Stimulated activated effector memory CD8-positive, alpha-beta T cell treated with anti-CD3 and anti-CD28 coated beads, Interleukin-12 subunit alpha, Interleukin-12 subunit beta, amount 100 ng/mL, for 72 hours (primary cell): ENCODE results near the gene PAK3.

Experiments used
- ATAC-seq: fragments of 150-1000 bp; cut with Tn5 transposase; 2 replicates; pipeline ENCODE4 v1.10.0; 2021
- DNase-seq, 2 donors: peaks; one replicate each; pipeline ENCODE4 v3.0.0; 2021 to 2022; ENCODE audit warnings: low spot score in 2 of 2
- H3K27ac Mint-ChIP-seq: one replicate; pipeline ENCODE4 v1.8.0; 2022; ENCODE audit warnings: mild to moderate bottlenecking, mixed read lengths
- H3K36me3 Mint-ChIP-seq: one replicate; pipeline ENCODE4 v1.8.0; 2022; ENCODE audit warnings: mild to moderate bottlenecking, mixed read lengths
- H3K4me1 Mint-ChIP-seq: one replicate; pipeline ENCODE4 v1.8.0; 2022; ENCODE audit warnings: mixed read lengths
- H3K4me3 Mint-ChIP-seq: one replicate; pipeline ENCODE4 v1.8.0; 2022; ENCODE audit warnings: mild to moderate bottlenecking, mixed read lengths
- H3K9me3 Mint-ChIP-seq: one replicate; pipeline ENCODE4 v1.8.0; 2022; ENCODE audit warnings: mixed read lengths

PAK3 gene

GRCh38 chrX:111116666-111117065 lies 20.7 kb downstream of the PAK3 start:
- H3K27ac Mint-ChIP-seq, result no peak overlapping the region
- no peaks in the 10 kb centered on the region for H3K4me1 Mint-ChIP-seq
- ATAC-seq, result peak; percentile 63
- no peaks in the 10 kb centered on the region for H3K9me3 Mint-ChIP-seq
- no peak for DNase-seq
- peak overlapping the region; percentile 48 for H3K4me3 Mint-ChIP-seq
- no peaks in the 10 kb centered on the region for H3K36me3 Mint-ChIP-seq

- Mint-ChIP-seq H3K27ac (no peak overlapping the region), H3K4me1 (peaks cover 6% of the 10 kb centered on the region), H3K4me3 (no peak overlapping the region), H3K36me3 (no peaks in the 10 kb centered on the region), H3K9me3 (no peaks in the 10 kb centered on the region)
- ATAC-seq, result no peak
- no peak for DNase-seq
Observed at GRCh38 chrX:111119341-111119740, 23.4 kb downstream of the PAK3 start.

DNA sequence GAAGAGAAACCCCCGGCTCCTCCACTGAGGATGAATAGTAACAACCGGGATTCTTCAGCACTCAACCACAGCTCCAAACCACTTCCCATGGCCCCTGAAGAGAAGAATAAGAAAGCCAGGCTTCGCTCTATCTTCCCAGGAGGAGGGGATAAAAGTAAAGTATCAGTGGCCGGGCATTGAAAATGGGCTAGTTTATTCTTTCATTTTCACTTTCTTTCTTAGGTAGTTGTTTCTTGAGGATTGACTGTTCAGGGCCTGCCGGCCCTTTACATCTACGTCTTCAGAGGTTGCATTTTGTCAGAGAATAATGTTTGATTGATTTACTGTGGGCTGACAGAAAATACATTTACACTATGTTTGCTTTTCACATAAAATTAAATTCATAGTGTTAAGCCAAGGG lies 27.1 kb downstream of the PAK3 start:
- peak in 1 of 2 donors; percentile 46 for DNase-seq
- H3K9me3 Mint-ChIP-seq, result no peaks in the 10 kb centered on the region
- peaks cover 6% of the 10 kb centered on the region for H3K4me1 Mint-ChIP-seq
- H3K27ac Mint-ChIP-seq, result peak overlapping the region; percentile 90
- peak overlapping the region; percentile 68 for H3K4me3 Mint-ChIP-seq
- ATAC-seq, result peak; percentile 64
- no peaks in the 10 kb centered on the region for H3K36me3 Mint-ChIP-seq

GRCh38 chrX:111123606-111124179 lies 27.7 kb downstream of the PAK3 start:
- ATAC-seq (peak; percentile 88), DNase-seq (no peak)
- Mint-ChIP-seq H3K4me3 (peak overlapping the region; percentile 68), H3K4me1 (peaks cover 6% of the 10 kb centered on the region), H3K36me3 (no peaks in the 10 kb centered on the region), H3K27ac (peak overlapping the region; percentile 90), H3K9me3 (no peaks in the 10 kb centered on the region)

- H3K27ac Mint-ChIP-seq, result peak overlapping the region; percentile 90
- no peaks in the 10 kb centered on the region for H3K9me3 Mint-ChIP-seq
- H3K4me1 Mint-ChIP-seq, result peaks cover 7% of the 10 kb centered on the region
- H3K36me3 Mint-ChIP-seq, result no peaks in the 10 kb centered on the region
- DNase-seq, result no peak
- peak overlapping the region; percentile 68 for H3K4me3 Mint-ChIP-seq
- peak; percentile 76 for ATAC-seq
Observed at GRCh38 chrX:111124418-111124817, 28.4 kb downstream of the PAK3 start.

- Mint-ChIP-seq H3K4me1 (peaks cover 15% of the 10 kb centered on the region), H3K36me3 (no peaks in the 10 kb centered on the region), H3K27ac (no peak overlapping the region), H3K4me3 (no peak overlapping the region), H3K9me3 (no peaks in the 10 kb centered on the region)
- DNase-seq (no peak), ATAC-seq (no peak)
Observed at GRCh38 chrX:111127038-111127437, 31.0 kb downstream of the PAK3 start.

GRCh38 chrX:111129921-111130320 lies 33.9 kb downstream of the PAK3 start:
- no peaks in the 10 kb centered on the region for H3K9me3 Mint-ChIP-seq
- H3K36me3 Mint-ChIP-seq, result no peaks in the 10 kb centered on the region
- H3K27ac Mint-ChIP-seq, result no peak overlapping the region
- H3K4me3 Mint-ChIP-seq, result no peak overlapping the region
- no peak for DNase-seq
- no peak for ATAC-seq
- H3K4me1 Mint-ChIP-seq, result peaks cover 16% of the 10 kb centered on the region

DNA sequence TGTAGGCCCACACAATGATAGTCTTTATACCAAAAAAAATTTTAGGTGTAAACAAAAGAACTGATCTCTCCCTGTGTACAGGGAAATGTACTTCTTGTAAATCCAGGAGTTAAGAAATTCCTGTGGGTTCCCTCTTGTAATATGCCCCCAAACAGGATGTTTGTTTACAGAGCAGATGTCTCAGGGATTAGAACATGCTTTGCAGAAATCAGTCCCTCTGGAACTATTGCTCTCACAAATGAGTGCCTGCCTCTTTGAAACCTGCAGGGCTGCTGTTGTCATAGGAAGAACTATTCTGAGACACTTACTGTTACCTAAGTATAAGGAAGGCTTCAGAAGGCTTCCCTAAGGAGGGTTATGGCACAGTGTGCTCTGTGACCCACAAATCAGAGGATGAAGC lies 35.6 kb downstream of the PAK3 start:
- Mint-ChIP-seq H3K27ac (no peak overlapping the region), H3K9me3 (no peaks in the 10 kb centered on the region), H3K36me3 (no peaks in the 10 kb centered on the region), H3K4me3 (no peak overlapping the region), H3K4me1 (peaks cover 16% of the 10 kb centered on the region)
- no peak for DNase-seq
- ATAC-seq, result no peak

DNA sequence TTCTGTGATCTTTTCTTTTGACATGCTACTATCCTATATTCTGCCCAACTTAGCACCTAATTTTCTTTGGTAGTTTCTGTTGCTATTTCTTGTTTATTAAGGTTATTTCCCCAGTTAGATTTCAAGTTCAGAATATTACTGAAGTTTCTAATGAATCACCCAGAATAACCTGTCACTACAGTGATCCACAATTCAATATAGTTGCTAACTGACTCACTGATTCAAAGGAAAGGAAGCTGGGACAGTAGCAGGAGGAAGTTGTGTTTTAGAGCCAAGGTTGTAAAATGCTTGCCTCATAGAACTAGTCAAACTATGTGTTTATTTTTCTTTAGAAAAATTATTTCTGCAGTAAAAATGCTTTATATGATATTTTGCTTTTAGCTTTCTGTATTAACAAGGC lies 37.4 kb downstream of the PAK3 start:
- Mint-ChIP-seq H3K36me3 (no peaks in the 10 kb centered on the region), H3K4me1 (peaks cover 16% of the 10 kb centered on the region), H3K27ac (no peak overlapping the region), H3K4me3 (no peak overlapping the region), H3K9me3 (no peaks in the 10 kb centered on the region)
- ATAC-seq (peak; percentile 54), DNase-seq (no peak)

- Mint-ChIP-seq H3K4me1 (peaks cover 5% of the 10 kb centered on the region), H3K36me3 (no peaks in the 10 kb centered on the region), H3K9me3 (no peaks in the 10 kb centered on the region), H3K4me3 (no peak overlapping the region), H3K27ac (no peak overlapping the region)
- no peak for ATAC-seq
- no peak for DNase-seq
Observed at GRCh38 chrX:111145878-111146277, 49.9 kb downstream of the PAK3 start.

- no peak for DNase-seq
- no peak for ATAC-seq
- Mint-ChIP-seq H3K4me3 (no peak overlapping the region), H3K9me3 (no peaks in the 10 kb centered on the region), H3K36me3 (no peaks in the 10 kb centered on the region), H3K4me1 (no peaks in the 10 kb centered on the region), H3K27ac (no peak overlapping the region)
Observed at GRCh38 chrX:111151764-111152163, 55.8 kb downstream of the PAK3 start.

DNA sequence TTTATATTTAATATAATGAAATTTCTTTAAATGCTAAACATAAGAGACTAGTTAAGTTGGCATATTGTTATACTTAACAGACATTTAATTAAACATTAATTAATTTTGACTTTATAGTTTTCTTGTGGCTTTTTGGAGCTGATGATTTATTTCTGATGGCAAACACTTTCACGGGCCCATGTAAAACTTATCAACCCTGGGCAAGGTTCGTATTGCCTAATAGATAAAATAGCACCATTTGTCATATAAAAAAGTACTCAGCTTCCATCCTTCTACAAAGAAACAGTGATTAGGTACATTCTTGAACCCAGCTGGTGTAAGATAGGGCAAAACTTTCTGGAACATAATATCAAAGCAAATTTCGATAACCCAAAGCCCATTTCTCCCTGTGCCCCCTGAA lies 63.2 kb downstream of the PAK3 start:
- Mint-ChIP-seq H3K36me3 (no peaks in the 10 kb centered on the region), H3K4me1 (no peaks in the 10 kb centered on the region), H3K4me3 (no peak overlapping the region), H3K9me3 (no peaks in the 10 kb centered on the region), H3K27ac (no peak overlapping the region)
- ATAC-seq, result no peak
- no peak for DNase-seq

DNA sequence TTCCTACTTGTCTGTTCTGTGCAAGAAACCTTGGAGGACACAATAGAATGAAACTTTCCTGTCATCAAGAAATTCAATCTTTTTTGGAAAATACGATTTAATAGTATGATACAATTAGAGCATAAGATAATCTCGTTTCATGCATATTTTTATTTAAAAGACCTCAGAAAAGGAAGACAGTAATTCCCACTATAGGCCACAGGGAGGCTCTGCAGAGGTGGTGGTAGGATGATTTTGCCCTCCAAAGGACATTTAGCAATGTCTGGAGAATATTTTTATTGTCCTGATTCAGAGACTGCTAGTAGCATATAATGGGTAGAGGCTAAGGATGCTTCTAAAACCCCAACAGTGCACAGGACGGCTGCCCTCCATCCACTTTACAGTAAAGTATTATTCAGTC lies 68.7 kb downstream of the PAK3 start:
- H3K9me3 Mint-ChIP-seq, result no peaks in the 10 kb centered on the region
- H3K27ac Mint-ChIP-seq, result no peak overlapping the region
- peaks cover 5% of the 10 kb centered on the region for H3K4me1 Mint-ChIP-seq
- no peak for ATAC-seq
- H3K36me3 Mint-ChIP-seq, result no peaks in the 10 kb centered on the region
- no peak for DNase-seq
- H3K4me3 Mint-ChIP-seq, result no peak overlapping the region

DNA sequence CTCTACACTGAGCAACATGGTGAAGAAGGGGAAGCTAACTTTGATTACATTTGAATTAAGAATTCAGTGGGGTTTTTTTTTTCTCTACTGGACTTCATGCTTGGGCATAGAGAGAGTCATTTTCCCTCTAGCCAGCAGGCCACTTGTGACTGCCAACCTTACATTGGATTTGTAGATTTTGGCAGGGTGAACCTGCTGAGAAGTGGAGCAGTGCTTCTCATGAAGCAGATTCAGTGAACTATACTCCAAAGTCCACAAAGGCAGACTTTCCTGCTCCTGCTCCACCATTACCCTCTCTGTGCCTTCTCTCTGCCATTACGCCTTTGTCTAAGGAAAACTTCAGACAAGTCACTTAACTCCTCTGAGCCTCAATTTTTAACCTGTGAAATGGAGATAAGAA lies 69.9 kb downstream of the PAK3 start:
- no peak for ATAC-seq
- no peak for DNase-seq
- Mint-ChIP-seq H3K27ac (no peak overlapping the region), H3K4me1 (peaks cover 7% of the 10 kb centered on the region), H3K9me3 (no peaks in the 10 kb centered on the region), H3K4me3 (no peak overlapping the region), H3K36me3 (no peaks in the 10 kb centered on the region)

DNA sequence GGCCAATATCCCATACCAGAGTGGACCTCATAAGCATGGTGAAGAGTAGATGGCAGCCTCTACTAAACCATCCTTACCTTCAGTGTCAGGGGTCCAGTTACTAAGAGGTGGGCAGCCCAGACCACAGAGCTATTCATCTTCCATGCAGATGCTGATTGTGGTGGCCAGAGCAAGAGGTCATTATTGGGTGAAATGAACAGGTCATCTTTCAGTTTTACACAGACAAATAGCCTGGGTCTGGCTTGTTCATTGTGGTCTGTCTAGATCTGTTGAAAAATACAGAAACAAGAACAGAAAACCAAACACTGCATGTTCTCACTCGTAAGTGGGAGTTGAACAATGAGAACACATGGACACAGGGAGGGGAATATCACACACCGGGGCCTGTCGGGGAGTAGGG lies 71.3 kb downstream of the PAK3 start:
- H3K27ac Mint-ChIP-seq, result no peak overlapping the region
- DNase-seq (no peak), ATAC-seq (no peak)
- H3K36me3 Mint-ChIP-seq, result no peaks in the 10 kb centered on the region
- no peak overlapping the region for H3K4me3 Mint-ChIP-seq
- no peaks in the 10 kb centered on the region for H3K9me3 Mint-ChIP-seq
- peaks cover 7% of the 10 kb centered on the region for H3K4me1 Mint-ChIP-seq

GRCh38 chrX:111168314-111168713 lies 72.3 kb downstream of the PAK3 start:
- Mint-ChIP-seq H3K4me3 (no peak overlapping the region), H3K4me1 (peaks cover 7% of the 10 kb centered on the region)
- no peak for ATAC-seq

GRCh38 chrX:111169141-111169540 lies 73.2 kb downstream of the PAK3 start:
- Mint-ChIP-seq H3K36me3 (no peaks in the 10 kb centered on the region), H3K4me3 (no peak overlapping the region), H3K9me3 (no peaks in the 10 kb centered on the region), H3K4me1 (peaks cover 7% of the 10 kb centered on the region), H3K27ac (no peak overlapping the region)
- ATAC-seq, result no peak
- DNase-seq, result no peak

More at GRCh38 chrX:111168314-111168713, 72.3 kb downstream of the PAK3 start:
- Mint-ChIP-seq H3K36me3 (no peaks in the 10 kb centered on the region), H3K27ac (no peak overlapping the region), H3K9me3 (no peaks in the 10 kb centered on the region)
- DNase-seq, result no peak
